Raji (cell line): ENCODE results near the gene AUTS2.

ENCODE experiments used
- POLR2A ChIP-seq: IDR thresholded peaks from 2 replicates; pipeline ENCODE4 v1.6.1; 2011; ENCODE audit warnings: low read depth, low read length, control low read depth; ENCODE audit not compliant: insufficient read depth

The AUTS2 gene

GRCh38 chr7:69968969-69969556 lies 370.8 kb downstream of the AUTS2 start:
- TF ChIP-seq POLR2A = no peak

GRCh38 chr7:69981646-69982045 lies 383.4 kb downstream of the AUTS2 start:
- no peak for TF ChIP-seq POLR2A

- TF ChIP-seq POLR2A = no peak
These were observed 383.9 kb downstream of the AUTS2 start for GRCh38 chr7:69982197-69982596.

GRCh38 chr7:69989551-69989950 lies 391.3 kb downstream of the AUTS2 start:
- no peak for TF ChIP-seq POLR2A

GRCh38 chr7:69992938-69993337 lies 394.7 kb downstream of the AUTS2 start:
- no peak for TF ChIP-seq POLR2A

GRCh38 chr7:69994218-69994617 lies 395.9 kb downstream of the AUTS2 start:
- no peak for TF ChIP-seq POLR2A

GRCh38 chr7:69994886-69995542 lies 396.7 kb downstream of the AUTS2 start:
- TF ChIP-seq POLR2A = no peak

GRCh38 chr7:69996121-69996520 lies 397.8 kb downstream of the AUTS2 start:
- no peak for TF ChIP-seq POLR2A

- TF ChIP-seq POLR2A = no peak
These were observed 402.6 kb downstream of the AUTS2 start for GRCh38 chr7:70000737-70001348.

GRCh38 chr7:70005480-70005879 lies 407.2 kb downstream of the AUTS2 start:
- TF ChIP-seq POLR2A = no peak

- no peak for TF ChIP-seq POLR2A
These were observed 407.6 kb downstream of the AUTS2 start for GRCh38 chr7:70005891-70006260.

GRCh38 chr7:70006261-70006920 lies 408.1 kb downstream of the AUTS2 start:
- TF ChIP-seq POLR2A = no peak

GRCh38 chr7:70008466-70008865 lies 410.2 kb downstream of the AUTS2 start:
- TF ChIP-seq POLR2A = no peak

GRCh38 chr7:70014472-70015177 lies 416.4 kb downstream of the AUTS2 start:
- no peak for TF ChIP-seq POLR2A

GRCh38 chr7:70015353-70015752 lies 417.1 kb downstream of the AUTS2 start:
- TF ChIP-seq POLR2A = no peak
